Liver (tissue), 9 donors: ENCODE measurements around the gene NLGN1. TPM values are rescaled to one million over a fixed set of nuclear protein-coding genes. Genes with fewer than 3 reads are reported as not detected.

ENCODE experiments used
- DNase-seq: peaks from one replicate; pipeline ENCODE4 v3.0.0-alpha.2; 2017; ENCODE audit warnings: low spot score
- H3K27ac ChIP-seq, 2 donors: one replicate each; pipeline ENCODE4 v1.7.0; 2013; ENCODE audit warnings: inconsistent platforms in 2 of 2, low read length in 2 of 2, control low read depth in 1 of 2, low read depth in 1 of 2, mild to moderate bottlenecking in 1 of 2
- H3K27me3 ChIP-seq, 4 donors: one replicate each; pipeline versions ENCODE4 v1.6.1 to v1.7.0; 2013; ENCODE audit warnings: low read length in 3 of 4, inconsistent platforms in 1 of 4, mild to moderate bottlenecking in 1 of 4, moderate library complexity in 1 of 4; ENCODE audit not compliant: control insufficient read depth in 4 of 4, insufficient read depth in 4 of 4
- H3K36me3 ChIP-seq, 4 donors: one replicate each; pipeline versions ENCODE4 v1.6.1 to v1.7.0; 2013; ENCODE audit warnings: low read length in 3 of 4, mild to moderate bottlenecking in 3 of 4, low read depth in 1 of 4, moderate library complexity in 1 of 4; ENCODE audit not compliant: control insufficient read depth in 4 of 4, insufficient read depth in 3 of 4
- H3K4me1 ChIP-seq, 4 donors: one replicate each; pipeline versions ENCODE4 v1.6.1 to v1.7.0; 2013; ENCODE audit warnings: low read length in 3 of 4, mild to moderate bottlenecking in 3 of 4, moderate library complexity in 1 of 4; ENCODE audit not compliant: control insufficient read depth in 4 of 4, insufficient read depth in 4 of 4
- H3K4me3 ChIP-seq, 3 donors: one replicate each; pipeline versions ENCODE4 v1.6.1 to v1.7.0; 2013; ENCODE audit warnings: low read length in 3 of 3, control low read depth in 1 of 3, low read depth in 1 of 3, mild to moderate bottlenecking in 1 of 3
- H3K9ac ChIP-seq, 2 donors: one replicate each; pipeline ENCODE4 v1.7.0; 2013; ENCODE audit warnings: low read length in 2 of 2, mild to moderate bottlenecking in 2 of 2, moderate library complexity in 2 of 2, control low read depth in 1 of 2, low read depth in 1 of 2
- H3K9me3 ChIP-seq, 4 donors: one replicate each; pipeline versions ENCODE4 v1.6.1 to v1.7.0; 2013; ENCODE audit warnings: low read length in 3 of 4; ENCODE audit not compliant: control insufficient read depth in 4 of 4
- ATF3 ChIP-seq: IDR thresholded peaks from 2 replicates; pipeline ENCODE4 v1.6.1; 2016; ENCODE audit warnings: antibody characterized with exemption
- CTCF ChIP-seq: fragments of 150-350 bp; IDR thresholded peaks from 2 replicates; pipeline ENCODE4 v1.5.1; 2017; ENCODE audit warnings: improper control_type of control experiment, low read depth, low read length; ENCODE audit not compliant: missing input control
- EGR1 ChIP-seq, 2 donors: IDR thresholded peaks; 2 replicates each; pipeline ENCODE4 v1.6.1; 2016 to 2018; ENCODE audit warnings: antibody characterized with exemption in 2 of 2, low read depth in 2 of 2
- FOXA1 ChIP-seq: IDR thresholded peaks from 2 replicates; pipeline ENCODE4 v1.6.1; 2016; ENCODE audit warnings: antibody characterized with exemption
- FOXA2 ChIP-seq: IDR thresholded peaks from 2 replicates; pipeline ENCODE4 v1.6.1; 2016; ENCODE audit warnings: antibody characterized with exemption
- GABPA ChIP-seq, 2 donors: IDR thresholded peaks in 1 of 2; conservative IDR thresholded peaks in 1 of 2; 2 replicates each; pipeline ENCODE4 v1.6.1; 2016; ENCODE audit warnings: antibody characterized with exemption in 2 of 2, mild to moderate bottlenecking in 1 of 2, moderate library complexity in 1 of 2
- HNF4A ChIP-seq, 2 donors: conservative IDR thresholded peaks; 2 replicates each; pipeline ENCODE4 v1.6.1; 2016; ENCODE audit warnings: antibody characterized with exemption in 2 of 2, mild to moderate bottlenecking in 2 of 2
- HNF4G ChIP-seq: IDR thresholded peaks from 2 replicates; pipeline ENCODE4 v1.6.1; 2016; ENCODE audit warnings: antibody characterized with exemption
- JUND ChIP-seq, 2 donors: IDR thresholded peaks; 2 replicates each; pipeline ENCODE4 v1.6.1; 2016; ENCODE audit warnings: antibody characterized with exemption in 2 of 2
- MAX ChIP-seq: IDR thresholded peaks from 2 replicates; pipeline ENCODE4 v1.6.1; 2016; ENCODE audit warnings: antibody characterized with exemption
- NR2F2 ChIP-seq: IDR thresholded peaks from 2 replicates; pipeline ENCODE4 v1.6.1; 2016; ENCODE audit warnings: antibody characterized with exemption
- RAD21 ChIP-seq, 2 donors: IDR thresholded peaks; 2 replicates each; pipeline ENCODE4 v1.6.1; 2016; ENCODE audit warnings: antibody characterized with exemption in 2 of 2, mild to moderate bottlenecking in 2 of 2
- RXRA ChIP-seq, 2 donors: IDR thresholded peaks; 2 replicates each; pipeline ENCODE4 v1.6.1; 2017 to 2018; ENCODE audit warnings: antibody characterized with exemption in 2 of 2, mild to moderate bottlenecking in 1 of 2
- SP1 ChIP-seq: IDR thresholded peaks from 2 replicates; pipeline ENCODE4 v1.6.1; 2018; ENCODE audit warnings: antibody characterized with exemption, mild to moderate bottlenecking
- TAF1 ChIP-seq: conservative IDR thresholded peaks from 2 replicates; pipeline ENCODE4 v1.6.1; 2016; ENCODE audit warnings: antibody characterized with exemption, mild to moderate bottlenecking
- YY1 ChIP-seq: IDR thresholded peaks from 2 replicates; pipeline ENCODE4 v1.6.1; 2016; ENCODE audit warnings: antibody characterized with exemption, mild to moderate bottlenecking
- ZBTB33 ChIP-seq: IDR thresholded peaks from 2 replicates; pipeline ENCODE4 v1.6.1; 2016; ENCODE audit warnings: antibody characterized with exemption
- WGBS: extraction: QIAGEN DNeasy Blood & Tissue Kit; methylation state at CpG from one replicate; pipeline ENCODE4 v1.1.7; 2013; 5-methylcytosine and 5-hydroxymethylcytosine counted together
- polyA plus RNA-seq, 2 donors: library from polyadenylated mRNA; stranded (reverse) in 1 of 2; unstranded in 1 of 2; fragments of 200-250 nt in 1 of 2; fragments of >200 nt in 1 of 2; fragmentation: Nextera tagmentation in 1 of 2; extraction: Ambion mirVana in 1 of 2; gene quantifications; one replicate each; pipeline versions ENCODE4 v1.2.1 to v1.2.3, GENCODE V29; 2013 to 2015
- total RNA-seq, 2 donors: library from RNA; depleted of rRNA; stranded (reverse); fragments of >200 nt; gene quantifications; one replicate each; pipeline ENCODE4 v1.2.3, GENCODE V29; 2014
- donor health status: healthy.
- donor health status: healthy.
- donor health status: healthy.
- donor health status: healthy.
- donor health status: healthy.

The NLGN1 gene
- total and polyA plus RNA-seq, 4 donors = 0.02 to 0.67 (median 0.37) TPM; not detected in 1

GRCh38 chr3:173615661-173616060 lies 218.1 kb downstream of the NLGN1 start:
- Histone ChIP-seq H3K4me1 (no peaks in the 10 kb centered on the region), H3K27ac (no peak overlapping the region), H3K36me3 (no peaks in the 10 kb centered on the region), H3K27me3 (no peaks in the 10 kb centered on the region), H3K9ac (no peak overlapping the region), H3K9me3 (no peaks in the 10 kb centered on the region), H3K4me3 (no peak overlapping the region)
- DNase-seq = no peak
- TF ChIP-seq HNF4G = no peak
- TF ChIP-seq JUND (IDR thresholded peaks at IDR 0.05) = no peak
- no peak for TF ChIP-seq FOXA2
- TF ChIP-seq ZBTB33 = no peak
- no peak for TF ChIP-seq FOXA1
- TF ChIP-seq YY1 = no peak
- TF ChIP-seq TAF1 = no peak
- no peak for TF ChIP-seq MAX
- TF ChIP-seq GABPA (IDR thresholded peaks at IDR 0.05 in 1 of 2, conservative IDR thresholded peaks at IDR 0.05 in 1 of 2) = no peak
- no peak for TF ChIP-seq RAD21 (IDR thresholded peaks at IDR 0.05)
- TF ChIP-seq HNF4A (conservative IDR thresholded peaks at IDR 0.05) = no peak
- TF ChIP-seq EGR1 (IDR thresholded peaks at IDR 0.05; ENCODE audit: low read depth in 2 of 2) = no peak
- no peak for TF ChIP-seq NR2F2
- TF ChIP-seq SP1 = no peak
- TF ChIP-seq CTCF = no peak

- TF ChIP-seq RXRA (IDR thresholded peaks at IDR 0.05) (no peak), ZBTB33 (no peak), FOXA1 (no peak), ATF3 (no peak), NR2F2 (no peak), MAX (no peak), TAF1 (no peak), RAD21 (IDR thresholded peaks at IDR 0.05) (no peak), SP1 (no peak), JUND (IDR thresholded peaks at IDR 0.05) (no peak)
- Histone ChIP-seq H3K9ac (no peak overlapping the region), H3K36me3 (no peaks in the 10 kb centered on the region), H3K4me3 (no peak overlapping the region), H3K27me3 (no peaks in the 10 kb centered on the region), H3K4me1 (no peaks in the 10 kb centered on the region), H3K27ac (no peak overlapping the region), H3K9me3 (no peaks in the 10 kb centered on the region)
- 55% methylated on average over 5 of the region's 5 CpGs for WGBS
- DNase-seq = no peak
Measured at GRCh38 chr3:173617490-173617889, 219.9 kb downstream of the NLGN1 start.
